ENCODE data around the gene CROCC.
"Not testable (repeated sequence)": the region's sequence is repeated elsewhere in the genome, so short reads cannot be mapped to it uniquely, and the experiment has no call there.

The CROCC gene

GRCh38 chr1:16921391-16922185 is at the start of gene CROCC:
Gene CROCC (plus strand): TSS chr1:16921931. CDS start chr1:16922019, 88 bp downstream.
- no peak for DNase-seq
- TF ChIP-seq GATA1 (IDR thresholded peaks at IDR 0.05; ENCODE audit: low read depth, low read length) (no peak), POLR2A (IDR thresholded peaks at IDR 0.05; ENCODE audit: low read length) (no peak)

- DNase-seq, result peak; percentile 64 to 68
These were observed 49.3 kb upstream of the CROCC start for GRCh38 chr1:16872152-16873075.

GRCh38 chr1:16873076-16873879 is 48.5 kb upstream of the CROCC start:
- DNase-seq, result peak; percentile 69 to 81

- not testable (repeated sequence) for DNase-seq
These were observed 46.6 kb upstream of the CROCC start for GRCh38 chr1:16874968-16875765.

- not testable (repeated sequence) for DNase-seq
These were observed 40.0 kb upstream of the CROCC start for GRCh38 chr1:16881742-16882141.

GRCh38 chr1:16882986-16883385 is 38.7 kb upstream of the CROCC start:
- TF ChIP-seq GATA1 (IDR thresholded peaks at IDR 0.05; ENCODE audit: low read depth, low read length), result no peak
- no peak for TF ChIP-seq POLR2A (IDR thresholded peaks at IDR 0.05; ENCODE audit: low read length)

GRCh38 chr1:16884487-16884886 is 37.2 kb upstream of the CROCC start:
- DNase-seq, result not testable (repeated sequence)

More at GRCh38 chr1:16882986-16883385, 38.7 kb upstream of the CROCC start:
- DNase-seq, result no peak

- TF ChIP-seq POLR2A (IDR thresholded peaks at IDR 0.05; ENCODE audit: low read length) (no peak), GATA1 (IDR thresholded peaks at IDR 0.05; ENCODE audit: low read depth, low read length) (no peak)
- DNase-seq, result no peak
These were observed 34.7 kb upstream of the CROCC start for GRCh38 chr1:16886860-16887605.

GRCh38 chr1:16888860-16889816 is 32.6 kb upstream of the CROCC start:
- DNase-seq, result peak; percentile 36 to 39
- TF ChIP-seq POLR2A (IDR thresholded peaks at IDR 0.05; ENCODE audit: low read length) (no peak), GATA1 (IDR thresholded peaks at IDR 0.05; ENCODE audit: low read depth, low read length) (no peak)

- DNase-seq, result not testable (repeated sequence)
These were observed 31.2 kb upstream of the CROCC start for GRCh38 chr1:16890539-16891021.

- DNase-seq, result not testable (repeated sequence)
These were observed 30.7 kb upstream of the CROCC start for GRCh38 chr1:16891057-16891456.

GRCh38 chr1:16892978-16893525 is 28.7 kb upstream of the CROCC start:
- not testable (repeated sequence) for DNase-seq

- DNase-seq, result not testable (repeated sequence)
These were observed 27.9 kb upstream of the CROCC start for GRCh38 chr1:16893796-16894195.

GRCh38 chr1:16894338-16894737 is 27.4 kb upstream of the CROCC start:
- DNase-seq, result not testable (repeated sequence)

GRCh38 chr1:16895233-16895597 is 26.5 kb upstream of the CROCC start:
- DNase-seq, result not testable (repeated sequence)

All from erythroblast (primary cell).